Pancreas (tissue), 10 donors: ENCODE data around the gene FIBCD1. TPM values are rescaled to one million over a fixed set of nuclear protein-coding genes. Genes with fewer than 3 reads are reported as not detected.

Source experiments
- ATAC-seq, 4 donors: fragments of 200-7000 bp; cut with Tn5 transposase; one replicate each; pipeline versions ENCODE4 v1.8.0 to v1.9.1; 2020; ENCODE audit warnings: mild to moderate bottlenecking in 4 of 4, moderate library complexity in 4 of 4
- DNase-seq, 6 donors: peaks; one replicate each; pipeline ENCODE4 v3.0.0-alpha.2; 2020
- FAIRE-seq: peaks from 2 replicates; lab custom pipeline; 2012; peaks lifted over from hg19 to GRCh38; lab: Jason Lieb, UNC
- H3K27ac ChIP-seq, 4 donors: fragments of 200-600 bp; sonication (generic); 1 replicate in 3 of 4; 2 replicates in 1 of 4; pipeline versions ENCODE4 v1.5.0 to v1.8.0; 2020
- H3K27me3 ChIP-seq, 4 donors: fragments of 200-600 bp; one replicate each; pipeline ENCODE4 v1.8.0; 2021
- H3K36me3 ChIP-seq, 3 donors: fragments of 200-600 bp; sonication (generic) in 1 of 3; one replicate each; pipeline versions ENCODE4 v1.5.0 to v1.8.0; 2020 to 2021
- H3K4me1 ChIP-seq, 3 donors: fragments of 200-600 bp; one replicate each; pipeline ENCODE4 v1.8.0; 2021
- H3K4me3 ChIP-seq, 4 donors: fragments of 200-600 bp; sonication (generic) in 2 of 4; one replicate each; pipeline versions ENCODE4 v1.5.0 to v1.8.0; 2020 to 2021
- H3K9me3 ChIP-seq, 4 donors: fragments of 200-600 bp; one replicate each; pipeline ENCODE4 v1.8.0; 2021
- CTCF ChIP-seq, 4 donors: fragments of 200-600 bp; sonication (generic) in 3 of 4; IDR thresholded peaks; one replicate each; pipeline versions ENCODE4 v1.5.0 to v1.8.0; 2021; ENCODE audit warnings: antibody characterized with exemption in 4 of 4
- WGBS, 2 donors: extraction: QIAGEN DNeasy Blood & Tissue Kit; methylation state at CpG; one replicate each; pipeline ENCODE4 v1.1.7; 2013; 5-methylcytosine and 5-hydroxymethylcytosine counted together
- intact Hi-C, 3 donors: fragments of 100-400 bp; cut with DNase I; formaldehyde crosslinking; loops; one replicate each; pipeline versions ENCODE4 v1.11.1 to v1.14.2; 2022
- polyA plus RNA-seq, 2 donors: library from polyadenylated mRNA; stranded (reverse); fragments of 200-250 nt; gene quantifications; one replicate each; pipeline ENCODE4 v1.2.3, GENCODE V29; 2013
- total RNA-seq, 6 donors: library from RNA; stranded (reverse); fragmentation: NEBNext Ultra II Directional in 4 of 6; extraction: Animal tissue kit (Norgen Biotek cat#: 25700) in 4 of 6; gene quantifications; one replicate each; pipeline versions ENCODE4 v1.2.1 to v1.2.4, GENCODE V29; 2021 to 2023
- donor health status: healthy with polysubstance abuse.
- donor health status: DM: no; HTN: no; CAD: no; lungs with moderate emphysema.
- donor health status: DM: no; HTN: no; CAD: no.
- donor health status: control.
- donor health status: control.
- donor health status: Bipolar disorder and iron deficiency.
- donor health status: DM: yes; HTN: yes; CAD: no.
- donor health status: DM: no; HTN: no; CAD: no.
- donor health status: DM: no; HTN: no; CAD: no.
- donor health status: DM: yes; HTN: yes; CAD: no.

The FIBCD1 gene
- total and polyA plus RNA-seq, 8 donors = 0.47 TPM; not detected in 7

DNA sequence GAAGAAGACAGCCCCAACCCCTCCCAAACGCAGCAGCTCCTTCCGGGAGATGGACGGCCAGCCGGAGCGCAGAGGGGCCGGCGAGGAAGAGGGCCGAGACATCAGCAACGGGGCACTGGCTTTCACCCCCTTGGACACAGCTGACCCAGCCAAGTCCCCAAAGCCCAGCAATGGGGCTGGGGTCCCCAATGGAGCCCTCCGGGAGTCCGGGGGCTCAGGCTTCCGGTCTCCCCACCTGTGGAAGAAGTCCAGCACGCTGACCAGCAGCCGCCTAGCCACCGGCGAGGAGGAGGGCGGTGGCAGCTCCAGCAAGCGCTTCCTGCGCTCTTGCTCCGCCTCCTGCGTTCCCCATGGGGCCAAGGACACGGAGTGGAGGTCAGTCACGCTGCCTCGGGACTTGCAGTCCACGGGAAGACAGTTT lies 54.9 kb downstream of the FIBCD1 start:
- intact Hi-C loops = no loop called here
- peaks cover 9 to 74% (median 49%) of the 10 kb centered on the region in 3 donors for H3K36me3 ChIP-seq
- no peaks in the 10 kb centered on the region for H3K9me3 ChIP-seq
- no peak for TF ChIP-seq CTCF (IDR thresholded peaks at IDR 0.05)
- H3K27ac ChIP-seq = no peak overlapping the region
- no peaks in the 10 kb centered on the region for H3K4me1 ChIP-seq
- no peak for DNase-seq
- FAIRE-seq = no peak
- ATAC-seq = no peak
- no peak overlapping the region for H3K4me3 ChIP-seq
- 91% methylated on average over 25 of the region's 25 CpGs for WGBS, 2 donors
- no peaks in the 10 kb centered on the region for H3K27me3 ChIP-seq

GRCh38 chr9:130883479-130883878 lies 55.6 kb downstream of the FIBCD1 start:
- no peak overlapping the region for H3K27ac ChIP-seq
- no peaks in the 10 kb centered on the region for H3K4me1 ChIP-seq
- peaks cover 9 to 80% (median 43%) of the 10 kb centered on the region in 3 donors for H3K36me3 ChIP-seq
- 83 to 84% methylated on average over 5 of the region's 5 CpGs for WGBS, 2 donors
- FAIRE-seq (no peak), ATAC-seq (no peak), DNase-seq (no peak)
- no peaks in the 10 kb centered on the region for H3K9me3 ChIP-seq
- H3K27me3 ChIP-seq = no peaks in the 10 kb centered on the region
- H3K4me3 ChIP-seq = no peak overlapping the region
- intact Hi-C loops = no loop called here
- TF ChIP-seq CTCF (IDR thresholded peaks at IDR 0.05) = no peak

GRCh38 chr9:130882696-130883225 lies 56.3 kb downstream of the FIBCD1 start:
- intact Hi-C loops = no loop called here
- FAIRE-seq (no peak), ATAC-seq (no peak), DNase-seq (no peak)
- Histone ChIP-seq H3K27ac (no peak overlapping the region), H3K4me3 (no peak overlapping the region), H3K4me1 (no peaks in the 10 kb centered on the region), H3K9me3 (no peaks in the 10 kb centered on the region), H3K36me3 (peaks cover 9 to 85% (median 41%) of the 10 kb centered on the region in 3 donors), H3K27me3 (no peaks in the 10 kb centered on the region)
- no peak for TF ChIP-seq CTCF (IDR thresholded peaks at IDR 0.05)
- 89 to 96% methylated on average over 15 of the region's 15 CpGs for WGBS, 2 donors

DNA sequence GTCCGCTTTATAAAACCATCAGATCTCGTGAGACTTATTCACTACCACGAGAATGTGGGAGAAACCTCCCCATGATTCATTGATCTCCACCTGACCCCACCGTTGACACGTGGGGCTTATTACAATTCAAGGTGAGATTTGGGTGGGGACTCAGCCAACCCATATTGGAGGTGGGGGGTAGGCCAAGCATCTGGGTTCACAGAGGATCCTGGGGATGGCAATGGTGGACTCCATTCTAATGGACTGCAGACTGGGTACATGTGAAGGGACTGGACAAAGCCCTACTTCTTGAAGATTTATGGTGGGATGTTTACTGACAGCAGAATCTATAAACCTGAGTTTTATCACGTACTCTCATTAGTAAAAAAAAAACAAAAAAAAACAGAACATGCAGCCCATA lies 57.5 kb downstream of the FIBCD1 start:
- 91 to 94% methylated on average over 6 of the region's 6 CpGs for WGBS, 2 donors
- DNase-seq = no peak
- H3K4me1 ChIP-seq = no peaks in the 10 kb centered on the region
- intact Hi-C loops = no loop called here
- H3K4me3 ChIP-seq = no peak overlapping the region
- peaks cover 9 to 75% (median 39%) of the 10 kb centered on the region in 3 donors for H3K36me3 ChIP-seq
- H3K27ac ChIP-seq = no peak overlapping the region
- no peak for FAIRE-seq
- no peaks in the 10 kb centered on the region for H3K27me3 ChIP-seq
- no peak for TF ChIP-seq CTCF (IDR thresholded peaks at IDR 0.05)
- no peaks in the 10 kb centered on the region for H3K9me3 ChIP-seq
- ATAC-seq = no peak

DNA sequence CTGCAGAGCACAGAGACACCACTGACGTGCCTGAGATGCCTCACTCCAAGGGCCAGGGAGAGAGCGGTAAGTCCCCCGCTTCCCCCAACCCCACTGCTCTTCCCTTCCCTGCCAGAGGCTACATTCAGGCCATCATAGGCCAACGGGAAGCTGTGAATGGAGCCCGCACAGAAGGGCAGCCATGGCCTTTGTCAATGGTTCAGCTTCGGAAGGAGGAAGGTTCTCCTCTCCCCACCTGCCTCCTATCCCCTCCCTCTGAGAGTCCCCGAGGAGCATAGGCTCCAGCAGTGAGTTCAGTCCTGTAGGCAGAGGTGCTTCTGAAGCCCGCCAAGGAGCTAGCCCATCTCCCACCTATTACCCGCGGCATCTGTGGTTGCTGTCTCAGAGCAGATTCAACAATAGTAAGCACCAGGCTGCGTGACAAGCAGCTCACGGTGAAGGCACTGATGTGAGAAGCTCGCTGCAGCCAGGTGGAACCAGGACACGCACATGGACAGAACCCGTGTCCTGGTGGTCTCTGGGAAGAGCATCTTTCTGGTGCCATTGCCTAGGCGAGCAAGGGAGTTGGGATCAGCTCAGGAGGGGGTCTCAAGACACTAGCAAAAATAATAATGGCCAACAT lies 58.3 kb downstream of the FIBCD1 start:
- no peak for TF ChIP-seq CTCF (IDR thresholded peaks at IDR 0.05)
- H3K27ac ChIP-seq = no peak overlapping the region
- H3K4me3 ChIP-seq = no peak overlapping the region
- FAIRE-seq (no peak), ATAC-seq (no peak), DNase-seq (peak in 1 of 6 donors; percentile 41)
- 94 to 96% methylated on average over 16 of the region's 16 CpGs for WGBS, 2 donors
- peaks cover 5 to 69% (median 31%) of the 10 kb centered on the region in 3 donors for H3K36me3 ChIP-seq
- no peaks in the 10 kb centered on the region for H3K4me1 ChIP-seq
- no peaks in the 10 kb centered on the region for H3K9me3 ChIP-seq
- intact Hi-C loops = no loop called here
- H3K27me3 ChIP-seq = no peaks in the 10 kb centered on the region
